ENCODE results near the gene BORCS8.
"Not testable (repeated sequence)": the region's sequence is repeated elsewhere in the genome, so short reads cannot be mapped to it uniquely, and the experiment has no call there.

BORCS8 gene

GRCh38 chr19:19192910-19193423 is 1.0 kb upstream of the BORCS8 start:
- Mint-ChIP-seq H3K36me3 (ENCODE audit: insufficient read depth) (peaks cover 36% of the 10 kb centered on the region), H3K9me3 (no peaks in the 10 kb centered on the region), H3K4me3 (peak overlapping the region; percentile 96), H3K27me3 (no peaks in the 10 kb centered on the region), H3K27ac (peak overlapping the region; percentile 99 to 100), H3K4me1 (ENCODE audit: low read depth in 2 of 2) (peaks cover 27 to 29% of the 10 kb centered on the region in 2 donors)
- ATAC-seq (replicated peaks) (no peak), DNase-seq (peak in 1 of 3 experiments; percentile 12)

GRCh38 chr19:19191768-19192077 is 229 bp downstream of the BORCS8 start:
- no peaks in the 10 kb centered on the region for H3K27me3 Mint-ChIP-seq
- no peak for ATAC-seq (replicated peaks)
- peak overlapping the region; percentile 96 for H3K4me3 Mint-ChIP-seq
- H3K36me3 Mint-ChIP-seq (ENCODE audit: insufficient read depth) = peaks cover 36% of the 10 kb centered on the region
- H3K27ac Mint-ChIP-seq = peak overlapping the region; percentile 99 to 100
- peaks cover 30 to 32% of the 10 kb centered on the region in 2 donors for H3K4me1 Mint-ChIP-seq (ENCODE audit: low read depth in 2 of 2)
- no peaks in the 10 kb centered on the region for H3K9me3 Mint-ChIP-seq
- no peak for DNase-seq

GRCh38 chr19:19186742-19187141 is 5.2 kb downstream of the BORCS8 start:
- no peak for ATAC-seq (replicated peaks)
- peaks cover 25 to 31% of the 10 kb centered on the region in 2 donors for H3K4me1 Mint-ChIP-seq (ENCODE audit: low read depth in 2 of 2)
- H3K27me3 Mint-ChIP-seq = no peaks in the 10 kb centered on the region
- H3K4me3 Mint-ChIP-seq = no peak overlapping the region
- no peaks in the 10 kb centered on the region for H3K9me3 Mint-ChIP-seq
- H3K36me3 Mint-ChIP-seq (ENCODE audit: insufficient read depth) = peaks cover 38% of the 10 kb centered on the region
- DNase-seq = no peak
- peak overlapping the region in 1 of 2 donors; percentile 86 for H3K27ac Mint-ChIP-seq

- no peaks in the 10 kb centered on the region for H3K9me3 Mint-ChIP-seq
- no peak overlapping the region for H3K4me3 Mint-ChIP-seq
- H3K27ac Mint-ChIP-seq = peak overlapping the region in 1 of 2 donors; percentile 86
- H3K36me3 Mint-ChIP-seq (ENCODE audit: insufficient read depth) = peaks cover 42% of the 10 kb centered on the region
- H3K27me3 Mint-ChIP-seq = no peaks in the 10 kb centered on the region
- ATAC-seq (replicated peaks) = peak; percentile 93
- peaks cover 23 to 25% of the 10 kb centered on the region in 2 donors for H3K4me1 Mint-ChIP-seq (ENCODE audit: low read depth in 2 of 2)
- peak; percentile 52 to 60 (median 54) for DNase-seq
These were observed 5.9 kb downstream of the BORCS8 start for GRCh38 chr19:19185853-19186740.

- no peak overlapping the region for H3K4me3 Mint-ChIP-seq
These were observed 10.4 kb downstream of the BORCS8 start for GRCh38 chr19:19181488-19181998.

GRCh38 chr19:19179548-19180441 is 12.2 kb downstream of the BORCS8 start:
- peaks cover 3 to 5% of the 10 kb centered on the region in 2 donors for H3K4me1 Mint-ChIP-seq (ENCODE audit: low read depth in 2 of 2)
- H3K4me3 Mint-ChIP-seq = no peak overlapping the region
- peak overlapping the region in 1 of 2 donors; percentile 41 for H3K27ac Mint-ChIP-seq
- ATAC-seq (replicated peaks) (no peak), DNase-seq (no peak)
- no peaks in the 10 kb centered on the region for H3K27me3 Mint-ChIP-seq
- H3K36me3 Mint-ChIP-seq (ENCODE audit: insufficient read depth) = peaks cover 27% of the 10 kb centered on the region
- H3K9me3 Mint-ChIP-seq = no peaks in the 10 kb centered on the region

More at GRCh38 chr19:19181488-19181998, 10.4 kb downstream of the BORCS8 start:
- H3K4me1 Mint-ChIP-seq (ENCODE audit: low read depth in 2 of 2) = peaks cover 8 to 10% of the 10 kb centered on the region in 2 donors
- H3K27ac Mint-ChIP-seq = no peak overlapping the region
- H3K9me3 Mint-ChIP-seq = no peaks in the 10 kb centered on the region
- no peaks in the 10 kb centered on the region for H3K27me3 Mint-ChIP-seq
- peaks cover 36% of the 10 kb centered on the region for H3K36me3 Mint-ChIP-seq (ENCODE audit: insufficient read depth)
- no peak for DNase-seq
- ATAC-seq (replicated peaks) = no peak

GRCh38 chr19:19176950-19177349 is 15.0 kb downstream of the BORCS8 start:
- peaks cover 20% of the 10 kb centered on the region for H3K36me3 Mint-ChIP-seq (ENCODE audit: insufficient read depth)
- peaks cover 2 to 3% of the 10 kb centered on the region in 2 donors for H3K4me1 Mint-ChIP-seq (ENCODE audit: low read depth in 2 of 2)
- no peak overlapping the region for H3K27ac Mint-ChIP-seq
- DNase-seq = no peak
- no peak overlapping the region for H3K4me3 Mint-ChIP-seq
- H3K27me3 Mint-ChIP-seq = no peaks in the 10 kb centered on the region
- ATAC-seq (replicated peaks) = no peak
- H3K9me3 Mint-ChIP-seq = no peaks in the 10 kb centered on the region

- Mint-ChIP-seq H3K4me1 (ENCODE audit: low read depth in 2 of 2) (peaks cover 19 to 22% of the 10 kb centered on the region in 2 donors), H3K36me3 (ENCODE audit: insufficient read depth) (peaks cover 18% of the 10 kb centered on the region), H3K27me3 (peaks cover 0 to 19% of the 10 kb centered on the region in 2 donors)
- not testable (repeated sequence) for H3K9me3 Mint-ChIP-seq; H3K27ac Mint-ChIP-seq; ATAC-seq (replicated peaks); DNase-seq; H3K4me3 Mint-ChIP-seq
These were observed 18.7 kb downstream of the BORCS8 start for GRCh38 chr19:19173243-19173642.

- peak overlapping the region in 1 of 2 donors; percentile 66 for H3K27ac Mint-ChIP-seq
- H3K27me3 Mint-ChIP-seq = peaks cover 0 to 19% of the 10 kb centered on the region in 2 donors
- DNase-seq = no peak
- peaks cover 17% of the 10 kb centered on the region for H3K36me3 Mint-ChIP-seq (ENCODE audit: insufficient read depth)
- peaks cover 19 to 22% of the 10 kb centered on the region in 2 donors for H3K4me1 Mint-ChIP-seq (ENCODE audit: low read depth in 2 of 2)
- H3K9me3 Mint-ChIP-seq = no peaks in the 10 kb centered on the region
- no peak for ATAC-seq (replicated peaks)
- no peak overlapping the region for H3K4me3 Mint-ChIP-seq
These were observed 20.0 kb downstream of the BORCS8 start for GRCh38 chr19:19171821-19172532.

- ATAC-seq (replicated peaks) = no peak
- peak overlapping the region; percentile 39 to 87 for H3K27ac Mint-ChIP-seq
- peaks cover 12% of the 10 kb centered on the region for H3K36me3 Mint-ChIP-seq (ENCODE audit: insufficient read depth)
- H3K4me1 Mint-ChIP-seq (ENCODE audit: low read depth in 2 of 2) = peaks cover 19 to 21% of the 10 kb centered on the region in 2 donors
- no peak for DNase-seq
- no peaks in the 10 kb centered on the region for H3K9me3 Mint-ChIP-seq
- peaks cover 0 to 19% of the 10 kb centered on the region in 2 donors for H3K27me3 Mint-ChIP-seq
- H3K4me3 Mint-ChIP-seq = peak overlapping the region; percentile 62
These were observed 20.9 kb downstream of the BORCS8 start for GRCh38 chr19:19170873-19171672.

- H3K27ac Mint-ChIP-seq = peak within 1 kb of the TSS; percentile 39 to 87
- H3K4me3 Mint-ChIP-seq = peak within 1 kb of the TSS; percentile 62
- H3K9me3 Mint-ChIP-seq = no peaks in the 10 kb centered on the region
These were observed 21.7 kb downstream of the BORCS8 start, which contains the start of gene MEF2B for GRCh38 chr19:19170053-19170872. Gene MEF2B, minus strand, starts transcription at chr19:19170263. Its CDS starts 19,528 bp downstream, at chr19:19150735.

More at GRCh38 chr19:19170053-19170872, 21.7 kb downstream of the BORCS8 start, which contains the start of gene MEF2B:
- Mint-ChIP-seq H3K4me1 (ENCODE audit: low read depth in 2 of 2) (peaks cover 19 to 21% of the 10 kb centered on the region in 2 donors), H3K36me3 (ENCODE audit: insufficient read depth) (peaks cover 10% of the 10 kb centered on the region), H3K27me3 (peaks cover 0 to 19% of the 10 kb centered on the region in 2 donors)
- ATAC-seq (replicated peaks) (peak; percentile 94), DNase-seq (peak; percentile 56 to 64 (median 63))
